GM19438 (cell line): Measurements from ENCODE around the gene EXOC4.

Source experiments
- ATAC-seq: cut with Tn5 transposase; IDR thresholded peaks from one replicate; pipeline ENCODE4 v1.9.1; 2021; ENCODE audit warnings: low read depth; ENCODE audit not compliant: unreplicated experiment

Gene EXOC4

DNA sequence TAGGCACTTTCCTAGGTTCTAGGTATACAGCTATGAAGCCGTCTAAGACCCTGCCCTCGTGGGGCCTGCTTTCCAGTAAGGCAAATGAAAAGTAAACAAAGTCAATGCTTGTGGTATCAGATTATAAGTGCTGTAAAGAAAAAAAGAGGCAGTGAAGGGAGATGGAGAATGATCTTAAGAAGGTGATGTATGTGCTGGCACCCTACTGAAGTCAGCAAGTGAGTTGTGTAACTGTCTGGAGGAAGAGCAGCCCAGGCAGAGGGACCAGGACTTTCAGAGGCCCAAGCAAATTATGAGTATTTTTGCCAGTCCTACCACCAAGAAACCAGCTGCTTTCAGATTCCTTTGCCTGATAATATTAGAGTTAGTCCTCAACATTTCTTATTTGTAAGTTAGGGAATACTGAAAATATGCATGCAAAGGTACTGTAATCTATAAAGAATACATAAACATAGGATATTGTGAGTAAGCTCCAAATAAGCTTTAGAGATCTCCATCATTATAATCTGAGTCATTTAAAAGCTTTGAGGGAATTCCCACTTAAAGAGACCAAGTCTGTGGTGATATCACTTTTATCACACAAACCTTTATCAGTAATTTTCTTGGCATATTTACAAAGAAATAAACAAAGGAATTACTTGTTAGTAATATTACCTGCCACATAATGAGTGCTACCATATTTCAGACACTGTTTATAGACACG, 545.1 kb downstream of the EXOC4 start:
- no peak for ATAC-seq

DNA sequence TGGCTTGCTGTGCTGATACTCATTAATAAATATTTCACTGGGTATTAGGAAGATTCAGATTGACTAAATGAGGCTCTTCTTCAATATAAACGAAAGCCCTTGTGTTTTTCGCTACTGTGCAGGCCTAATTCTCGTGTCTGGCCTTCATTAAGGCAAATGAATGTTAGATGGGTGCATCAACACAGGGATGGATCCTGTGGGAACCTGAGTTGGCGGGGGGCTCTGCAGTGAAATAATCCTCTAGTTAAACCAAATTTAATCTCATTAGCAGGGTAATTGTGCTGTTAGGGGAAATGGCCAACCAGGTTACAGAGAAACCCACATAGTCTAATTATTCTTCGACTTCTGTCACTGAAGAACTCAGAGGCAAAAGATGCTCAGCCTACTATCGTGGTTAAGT, 548.5 kb downstream of the EXOC4 start:
- ATAC-seq, result no peak

DNA sequence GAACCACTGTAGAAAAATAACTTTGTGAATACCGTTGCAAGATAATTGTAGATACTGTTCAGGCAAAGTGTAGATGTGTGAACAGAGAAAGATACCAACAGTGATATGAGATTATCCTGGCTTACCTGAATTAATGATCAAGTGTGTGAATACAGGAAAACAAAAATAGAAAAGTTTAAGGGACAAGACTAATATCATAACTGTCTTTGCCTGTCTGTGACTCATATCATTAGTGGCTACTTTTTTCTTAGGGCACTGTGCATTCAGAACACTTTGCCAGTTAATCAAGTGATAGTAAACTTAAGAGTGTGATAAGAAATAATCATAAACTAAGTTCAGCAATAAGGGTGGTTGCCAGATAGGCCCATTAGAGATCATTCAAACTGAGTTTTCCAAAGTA, 551.2 kb downstream of the EXOC4 start:
- ATAC-seq, result no peak

DNA sequence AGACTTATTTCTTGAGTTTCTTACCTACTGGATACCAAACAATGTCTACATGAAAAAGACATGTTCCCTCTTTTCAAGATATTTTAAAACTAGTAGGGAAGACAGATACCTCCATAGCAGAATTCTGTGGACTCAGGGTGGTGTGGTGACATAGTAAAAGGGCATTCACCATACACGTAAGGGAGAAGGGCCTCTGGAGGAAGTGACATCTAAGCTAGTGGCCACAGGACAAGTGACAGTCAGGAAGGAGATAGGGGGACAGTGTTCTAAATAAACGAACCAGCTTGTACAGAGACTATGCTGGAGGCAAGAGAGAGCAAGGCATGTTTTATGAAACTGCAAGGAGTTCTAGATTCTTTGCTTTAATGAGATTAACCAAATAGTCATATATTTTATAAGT, 552.5 kb downstream of the EXOC4 start:
- no peak for ATAC-seq

DNA sequence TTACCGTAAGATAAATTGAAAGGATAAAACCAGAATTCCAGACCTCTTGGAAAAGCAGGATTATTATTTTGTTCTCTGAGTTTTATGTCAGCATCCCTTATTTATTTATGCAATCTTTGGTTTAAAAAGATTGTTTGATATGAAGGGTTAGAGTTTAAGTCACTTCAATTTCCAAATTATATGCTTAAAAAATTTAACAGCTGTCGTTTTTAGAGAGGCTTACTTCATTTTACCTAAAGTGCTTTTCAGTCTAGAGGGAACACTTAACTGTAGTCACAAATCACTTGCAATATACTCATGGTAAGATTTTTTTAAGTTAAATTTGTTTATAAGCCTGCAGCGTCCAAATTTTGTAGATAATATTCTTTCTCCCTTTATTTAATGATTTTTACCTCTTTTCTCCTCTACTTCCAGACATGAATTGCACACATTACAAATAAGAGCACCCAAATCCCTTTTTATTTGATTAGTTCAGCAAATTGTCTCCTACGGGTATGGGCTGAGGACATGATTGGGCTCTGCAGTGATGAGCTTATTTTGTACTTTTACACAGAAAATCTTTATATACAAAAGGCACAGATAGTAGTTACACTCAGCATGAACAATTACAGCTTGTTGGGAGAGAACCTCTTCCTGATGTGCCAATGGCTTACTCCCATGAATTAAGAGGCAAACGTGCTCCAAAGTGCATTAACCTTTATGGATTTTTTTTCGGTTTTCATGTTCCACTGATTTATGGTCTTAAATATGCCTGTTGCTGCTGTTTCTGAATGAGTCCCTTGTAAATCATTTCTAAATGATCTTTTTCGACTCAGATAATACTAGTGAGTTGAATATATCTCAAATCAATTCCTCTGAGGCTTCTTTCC, 555.0 kb downstream of the EXOC4 start:
- no peak for ATAC-seq

DNA sequence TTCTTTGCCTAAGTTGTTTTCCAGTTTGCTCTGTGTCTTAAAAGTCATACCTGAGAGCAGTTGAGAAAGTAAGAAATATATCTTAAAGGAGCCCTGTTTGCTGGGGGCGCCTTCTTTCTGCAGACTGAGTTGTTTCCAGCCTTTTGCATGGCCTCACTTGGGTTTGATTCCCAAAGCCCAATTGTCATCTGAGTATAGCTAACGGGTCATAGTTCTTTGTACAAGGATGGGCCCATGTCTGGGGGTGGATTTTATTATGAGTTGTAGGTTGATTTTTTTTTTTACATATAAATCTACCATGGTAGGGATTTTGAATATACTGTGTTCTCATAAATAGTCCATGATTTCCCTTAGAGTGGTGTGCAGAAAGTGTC, 555.6 kb downstream of the EXOC4 start:
- no peak for ATAC-seq

DNA sequence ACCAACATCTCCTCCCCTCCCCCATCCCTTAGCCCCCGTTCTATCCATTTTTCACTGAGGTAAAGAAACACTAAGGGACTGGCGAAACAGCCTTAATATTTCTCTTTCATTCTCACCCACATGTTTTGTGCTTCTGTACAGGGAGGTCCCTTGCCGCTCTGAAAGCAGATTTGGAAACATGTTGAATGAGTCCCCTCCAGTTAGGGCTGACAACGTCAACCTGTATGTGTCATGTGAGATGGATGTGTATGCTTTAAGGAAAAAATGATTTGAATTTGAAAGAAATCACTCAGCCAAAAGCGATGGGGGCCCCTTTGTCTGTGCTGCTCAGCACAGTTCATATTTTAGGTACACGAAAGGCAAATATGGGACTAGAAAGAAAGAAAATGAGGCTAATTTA, 560.0 kb downstream of the EXOC4 start:
- no peak for ATAC-seq

DNA sequence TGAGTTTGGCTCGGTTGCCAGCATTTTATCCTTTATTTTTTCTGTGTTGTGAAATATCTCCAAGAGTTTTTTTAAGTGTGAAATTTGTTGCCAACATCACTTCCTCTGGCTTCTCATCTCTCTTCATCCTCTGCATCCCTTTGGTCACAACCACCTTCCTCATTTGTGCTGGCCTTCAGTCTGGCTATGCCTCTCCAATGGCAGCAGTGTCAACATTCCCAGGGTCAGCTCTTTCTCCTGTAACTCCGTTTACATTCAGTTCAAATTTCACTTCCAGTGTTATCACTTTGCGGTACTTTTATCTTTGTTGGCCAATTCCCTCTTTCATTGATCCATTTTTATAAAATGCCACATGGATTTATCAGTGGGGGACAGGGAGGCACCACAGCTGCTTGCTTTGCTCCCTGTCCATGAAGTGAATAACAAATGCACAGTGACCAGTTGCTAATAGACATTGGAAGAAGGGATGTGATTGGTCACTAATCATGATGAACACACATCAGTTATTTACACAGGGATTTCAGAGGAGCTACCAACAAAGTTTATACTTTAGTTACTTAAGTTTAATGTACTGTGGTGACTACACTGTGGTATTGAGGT, 562.8 kb downstream of the EXOC4 start:
- ATAC-seq, result no peak

DNA sequence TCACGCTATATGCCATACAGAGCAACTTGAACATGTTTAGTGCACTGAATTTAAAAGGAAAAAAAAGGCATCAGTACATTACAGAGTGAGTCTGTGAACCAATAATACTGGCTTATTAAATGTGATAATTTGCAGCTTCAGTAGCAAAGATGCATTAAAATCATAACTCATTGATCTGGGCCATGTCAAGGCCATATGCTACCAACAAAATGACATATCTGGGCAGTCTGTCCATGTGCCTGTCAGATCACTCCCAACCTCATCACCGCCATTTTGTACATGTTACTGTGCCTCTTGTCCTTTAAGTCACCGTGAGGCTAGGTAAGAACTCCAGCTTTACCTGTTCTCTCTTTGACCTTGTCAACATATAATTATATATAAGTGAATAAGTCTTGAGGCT, 566.8 kb downstream of the EXOC4 start:
- ATAC-seq, result no peak

DNA sequence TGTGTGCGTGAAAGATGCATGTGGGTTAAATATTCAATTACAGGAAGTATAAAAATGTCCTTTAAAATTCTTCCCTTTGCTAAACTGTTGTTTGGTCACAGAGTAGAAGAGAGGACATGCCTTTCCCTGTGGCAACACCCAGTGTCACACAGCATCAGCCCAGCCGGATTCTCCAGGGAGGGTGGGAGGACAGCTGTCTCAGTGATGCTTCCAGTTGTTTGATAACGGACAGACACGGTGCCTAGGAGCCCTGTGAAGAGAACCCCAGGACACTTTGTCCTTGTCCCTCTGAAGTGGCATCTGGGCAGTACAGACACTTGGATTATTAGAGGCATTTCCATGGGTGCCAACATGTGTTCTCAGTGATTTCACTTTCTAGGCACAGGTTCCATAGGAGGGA, 567.7 kb downstream of the EXOC4 start:
- no peak for ATAC-seq

DNA sequence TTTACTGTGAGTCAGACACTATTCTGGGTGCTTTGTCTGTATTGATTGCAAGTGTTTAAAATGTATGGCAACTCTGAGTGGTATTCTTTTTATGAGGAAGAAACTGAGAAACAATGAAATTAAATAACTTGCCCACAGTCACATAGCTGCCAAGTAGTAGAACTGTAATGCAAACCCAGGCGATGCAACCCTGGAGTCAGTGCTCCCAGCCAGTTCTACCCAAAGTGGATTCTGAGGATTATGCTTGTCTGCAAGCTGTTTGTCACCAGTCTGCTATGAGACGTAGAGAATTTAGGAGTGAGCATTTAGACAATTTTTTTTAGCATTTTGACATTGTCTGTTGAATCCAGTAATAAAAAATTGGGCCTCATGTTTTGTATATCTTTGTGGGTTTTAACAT, 568.3 kb downstream of the EXOC4 start:
- ATAC-seq, result no peak

DNA sequence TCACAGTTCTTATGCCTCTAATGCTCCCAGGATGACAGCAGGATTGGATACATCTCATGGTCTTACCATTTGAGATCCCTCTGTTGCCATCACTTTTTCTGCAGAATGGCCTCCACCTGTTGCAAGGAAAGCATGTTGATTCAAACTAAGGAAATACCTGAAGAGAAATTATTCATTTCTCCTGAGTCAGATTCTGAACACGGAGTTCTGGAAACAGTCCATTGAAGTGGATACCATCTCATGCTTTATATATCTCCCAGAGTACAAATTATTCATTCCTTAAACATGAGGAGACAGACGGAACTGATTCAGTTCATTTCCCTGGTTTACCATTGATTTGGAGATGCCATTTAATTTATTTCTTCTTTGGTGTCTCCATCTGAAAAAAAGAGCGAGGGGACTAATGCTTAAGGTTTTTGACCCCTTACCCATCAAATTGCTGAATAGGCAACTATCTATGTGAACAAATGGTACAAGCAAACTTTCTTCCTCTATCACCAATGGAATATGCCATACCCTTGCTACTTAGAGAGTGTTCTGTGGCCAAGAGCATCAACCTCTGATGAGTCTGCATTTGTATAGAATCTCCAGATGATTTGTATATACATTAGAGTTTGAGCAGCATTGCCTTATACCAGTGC, 569.2 kb downstream of the EXOC4 start:
- no peak for ATAC-seq

DNA sequence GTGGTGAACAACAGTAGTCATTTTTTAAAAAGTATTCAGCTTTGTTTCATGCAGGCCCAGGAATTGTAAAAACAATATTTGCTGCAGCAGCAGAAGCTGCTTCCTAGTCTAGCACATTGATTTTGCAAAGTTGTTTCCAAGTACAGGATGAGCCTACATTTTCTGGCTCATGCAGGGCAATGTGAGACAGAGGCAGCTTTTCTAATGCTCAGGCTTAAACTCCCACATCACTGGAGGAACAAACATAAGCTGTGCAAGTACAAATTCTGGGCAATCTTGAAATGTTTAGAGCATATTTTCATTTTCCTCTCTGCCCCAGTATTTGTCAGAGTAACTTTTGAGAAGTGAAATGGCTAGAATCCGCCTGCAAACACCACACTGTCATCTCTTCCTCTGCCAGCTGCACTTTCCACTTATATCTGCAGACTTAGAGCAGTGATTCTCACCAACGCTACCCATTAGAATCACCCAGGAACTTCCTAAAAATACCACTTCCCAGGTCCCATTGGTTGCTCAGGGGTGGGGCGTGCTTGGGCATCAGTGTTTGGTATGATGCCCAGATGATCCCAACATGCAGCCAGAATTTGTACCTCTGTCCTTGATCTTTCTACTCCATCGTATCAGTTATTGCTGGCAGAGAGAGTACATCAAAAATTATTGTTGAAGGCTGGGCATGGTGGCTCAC, 570.1 kb downstream of the EXOC4 start:
- ATAC-seq, result no peak

DNA sequence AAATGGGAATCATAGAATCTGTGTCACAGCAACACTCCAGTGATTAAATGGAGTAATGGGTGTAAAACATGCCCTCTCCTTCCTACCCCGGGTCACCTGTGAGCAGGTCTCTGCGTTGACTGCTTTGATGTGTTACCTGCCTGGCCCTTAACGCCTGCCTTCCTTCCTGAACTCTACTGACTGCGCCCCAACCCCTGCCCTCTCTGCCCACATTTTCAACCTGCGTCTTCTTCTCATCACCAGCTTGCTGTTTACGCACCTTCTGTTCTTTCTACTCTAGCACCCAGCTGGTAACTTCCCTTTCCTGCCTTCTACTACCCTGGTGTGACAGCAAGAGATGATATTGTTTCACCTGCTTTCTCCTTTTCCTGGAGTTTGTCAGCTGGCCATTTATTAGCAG, 571.3 kb downstream of the EXOC4 start:
- no peak for ATAC-seq

DNA sequence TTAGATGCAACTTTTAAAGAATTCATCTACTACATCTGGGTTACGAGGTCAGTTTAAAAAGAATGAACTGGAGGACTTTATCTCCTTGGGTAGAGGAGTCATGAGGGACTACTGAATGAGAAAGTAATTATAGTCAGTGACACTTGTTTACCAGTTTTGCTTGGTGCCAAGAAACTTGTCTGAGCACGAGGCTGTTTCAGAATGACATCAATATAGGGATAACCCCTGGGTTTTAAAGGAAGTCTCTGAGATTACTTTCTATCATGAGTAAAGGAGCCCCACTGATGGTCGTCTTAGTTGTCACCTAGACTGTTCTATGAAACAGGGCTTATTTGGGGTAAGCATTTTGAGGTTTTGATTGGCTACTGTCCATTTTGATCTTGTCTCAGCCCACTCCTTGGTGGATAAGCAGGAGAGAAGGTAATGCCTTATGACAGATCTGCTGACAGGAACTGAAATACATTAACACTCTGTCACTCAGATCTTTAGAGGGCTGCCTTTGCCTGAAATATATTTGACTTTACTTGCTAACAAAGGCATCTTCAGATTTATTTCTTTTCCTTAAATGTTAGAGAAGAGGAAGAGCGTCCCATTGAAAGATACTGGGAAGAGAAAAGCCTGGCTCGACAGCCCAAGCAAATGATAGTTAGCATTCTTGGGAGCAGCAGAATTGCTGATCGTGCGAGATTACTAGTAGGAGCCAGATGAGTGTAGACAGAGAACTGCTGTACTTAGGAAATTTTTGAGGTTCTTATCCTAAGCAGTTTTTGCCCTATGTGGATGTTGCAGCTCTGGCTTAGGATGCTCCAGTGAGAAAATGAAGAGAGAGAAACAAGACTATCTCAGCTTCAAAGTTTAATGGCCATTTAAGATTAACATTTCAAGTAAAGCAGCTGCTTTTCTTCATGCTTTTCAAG, 575.1 kb downstream of the EXOC4 start:
- ATAC-seq, result no peak

DNA sequence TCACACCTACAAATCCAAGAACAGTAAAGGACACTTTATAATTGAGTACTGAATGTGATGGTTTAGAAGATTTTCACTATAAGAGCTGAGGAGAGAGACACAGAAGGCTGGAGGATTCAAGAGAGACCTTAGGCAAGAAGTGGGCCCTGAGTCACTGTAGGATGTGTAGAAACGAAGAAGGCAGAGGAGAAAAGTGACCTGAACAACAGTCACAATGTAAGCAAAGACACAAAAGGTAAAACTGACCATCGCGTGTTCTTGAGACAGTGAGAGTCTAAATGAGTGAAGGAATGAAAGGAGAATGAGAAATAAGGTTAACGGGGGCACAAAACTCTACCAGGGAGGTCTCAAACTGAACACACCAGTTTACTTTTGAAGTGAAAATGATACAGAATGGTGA, 576.0 kb downstream of the EXOC4 start:
- no peak for ATAC-seq

DNA sequence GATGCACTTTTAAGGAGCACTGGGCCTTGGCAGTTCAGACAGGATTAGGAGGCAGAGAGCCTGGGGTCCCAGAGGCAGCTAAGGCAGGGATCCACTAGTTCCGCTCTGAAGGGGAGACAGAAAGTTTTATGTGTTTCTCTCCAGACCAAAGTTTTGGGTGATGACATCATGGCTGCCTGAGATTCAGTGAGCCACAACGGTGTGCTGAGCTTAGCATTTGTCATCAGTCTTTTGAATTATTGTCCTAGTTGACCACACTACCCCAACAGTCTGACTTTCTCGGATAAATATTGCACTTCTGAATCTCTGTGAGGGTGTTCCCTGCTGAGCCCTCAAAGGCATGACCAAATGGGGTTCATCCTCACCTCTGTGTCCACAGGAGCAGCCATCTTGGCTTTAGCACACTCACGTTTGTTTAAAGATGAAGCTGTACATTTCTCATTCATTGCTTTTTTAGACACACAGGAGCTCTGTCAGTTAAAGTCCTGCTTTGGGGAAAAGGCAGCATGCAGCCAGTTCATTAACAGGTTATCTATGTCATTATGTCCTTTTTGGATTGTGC, 576.5 kb downstream of the EXOC4 start:
- no peak for ATAC-seq

DNA sequence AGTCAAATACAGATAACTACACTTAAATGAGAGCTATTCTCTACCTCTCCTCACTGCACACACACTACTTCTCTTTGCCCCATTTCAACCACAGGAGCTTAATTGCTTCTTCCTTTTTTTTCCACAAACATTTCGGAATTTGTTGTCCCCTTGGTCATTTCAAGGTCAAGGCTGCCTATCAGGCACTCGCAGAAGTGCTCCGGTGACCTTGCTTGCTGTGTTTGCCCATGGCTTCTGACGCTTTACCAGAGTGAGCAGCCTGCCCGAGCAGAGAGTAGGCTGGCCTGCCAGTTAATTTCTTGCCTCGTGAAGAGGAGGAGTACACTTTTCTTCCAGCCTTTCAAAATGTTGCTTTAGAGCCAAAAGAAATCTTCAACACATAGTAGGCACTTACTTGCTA, 577.2 kb downstream of the EXOC4 start:
- no peak for ATAC-seq

DNA sequence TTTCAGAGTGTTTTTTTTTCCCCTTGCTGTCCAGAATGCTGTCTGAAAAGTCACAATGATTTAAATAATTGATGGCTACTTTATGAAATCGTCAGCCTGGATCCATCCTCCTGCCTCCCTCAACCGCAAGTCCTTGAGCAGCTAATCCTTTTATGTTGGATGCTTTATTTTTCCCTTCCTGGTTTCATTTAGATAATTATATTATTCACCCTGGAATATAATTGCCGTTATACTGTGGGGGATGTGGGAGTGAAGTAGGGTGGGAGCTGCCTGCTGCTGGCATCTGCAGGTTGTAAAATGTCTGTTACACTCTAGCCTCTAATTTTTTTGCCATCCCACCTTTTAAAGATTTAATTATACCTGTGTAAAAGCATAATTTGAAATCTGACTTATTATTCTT, 583.8 kb downstream of the EXOC4 start:
- no peak for ATAC-seq
